HL-60 (cell line): Measurements from ENCODE around the gene ZDHHC19.
"Not testable (repeated sequence)": the region's sequence is repeated elsewhere in the genome, so short reads cannot be mapped to it uniquely, and the experiment has no call there.

Experiments used
- CTCF ChIP-seq: IDR thresholded peaks from one replicate; pipeline ENCODE4 v1.5.1; 2011; ENCODE audit warnings: low read length, control low read depth, inconsistent platforms; ENCODE audit not compliant: insufficient read depth
- GABPA ChIP-seq: IDR thresholded peaks from 2 replicates; pipeline ENCODE4 v1.6.1; 2012; ENCODE audit warnings: low read depth
- POLR2AphosphoS5 ChIP-seq: IDR thresholded peaks from 2 replicates; pipeline ENCODE4 v1.6.1; 2012; ENCODE audit warnings: low read depth
- REST ChIP-seq: IDR thresholded peaks from 2 replicates; pipeline ENCODE4 v1.6.1; 2012; ENCODE audit warnings: low read depth; ENCODE audit not compliant: insufficient replicate concordance
- SPI1 ChIP-seq: IDR thresholded peaks from 2 replicates; pipeline ENCODE4 v1.6.1; 2012; ENCODE audit warnings: low read depth, mild to moderate bottlenecking, borderline replicate concordance

- not testable (repeated sequence) for TF ChIP-seq CTCF, REST, POLR2AphosphoS5, GABPA, SPI1
These were observed 46.1 kb downstream of the ZDHHC19 start for GRCh38 chr3:196165006-196165575.
